Stimulated activated naive CD4-positive, alpha-beta T cell treated with Interleukin-2 at 50 U/mL for 16 hours (primary cell): ENCODE measurements around the gene ECPAS.
"Not testable (repeated sequence)": the region's sequence is repeated elsewhere in the genome, so short reads cannot be mapped to it uniquely, and the experiment has no call there.

ENCODE experiments used
- DNase-seq: peaks from one replicate; lab custom pipeline; 2025; lab: John Stamatoyannopoulos, UW

Gene ECPAS

DNA sequence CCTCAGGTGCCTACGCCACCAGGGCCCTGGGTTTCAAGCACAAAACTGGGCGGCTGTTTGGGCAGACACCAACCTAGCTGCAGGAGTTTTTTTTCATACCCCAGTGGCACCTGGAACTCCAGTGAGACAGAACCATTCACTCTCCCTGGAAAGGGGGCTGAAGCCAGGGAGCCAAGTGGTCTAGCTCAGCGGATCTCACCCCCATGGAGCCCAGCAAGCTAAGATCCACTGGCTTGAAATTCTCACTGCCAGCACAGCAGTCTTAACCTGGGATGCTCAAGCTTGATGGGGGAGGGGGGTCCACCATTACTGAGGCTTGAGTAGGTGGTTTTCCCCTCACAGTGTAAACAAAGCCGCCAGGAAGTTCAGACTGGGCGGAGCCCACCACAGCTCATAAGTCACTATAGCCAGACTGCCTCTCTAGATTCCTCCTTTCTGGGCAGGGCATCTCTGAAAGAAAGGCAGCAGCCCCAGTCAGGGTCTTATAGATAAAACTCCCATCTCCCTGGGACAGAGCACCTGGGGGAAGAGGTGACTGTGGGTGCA, 149.8 kb downstream of the ECPAS start:
- DNase-seq, result not testable (repeated sequence)

DNA sequence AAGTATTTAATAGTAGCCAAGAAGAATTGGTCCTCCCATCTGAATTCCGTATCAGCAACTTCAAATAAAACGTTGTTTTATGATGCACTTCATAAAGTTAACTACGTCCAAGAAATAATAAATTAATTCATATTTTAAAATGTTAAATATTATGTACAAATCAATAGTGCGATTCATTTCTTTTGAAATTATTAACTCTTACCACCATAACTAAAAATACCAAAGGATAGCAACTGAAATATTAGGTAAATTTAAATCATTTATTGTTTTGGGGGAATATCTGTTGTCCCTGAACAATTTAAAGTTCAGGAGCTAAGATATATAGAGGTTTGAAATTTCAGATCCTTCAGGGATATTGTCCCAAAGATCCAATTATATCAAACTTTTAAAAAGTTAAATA, 154.1 kb downstream of the ECPAS start, which contains the start of gene OR2K2:
OR2K2 (minus strand) TSS at position 101 of the 400 bp plus-strand sequence. CDS start 1,791 bp downstream, outside the sequence.
- DNase-seq, result no peak

GRCh38 chr9:111320631-111321030, 163.6 kb downstream of the ECPAS start:
- no peak for DNase-seq

DNA sequence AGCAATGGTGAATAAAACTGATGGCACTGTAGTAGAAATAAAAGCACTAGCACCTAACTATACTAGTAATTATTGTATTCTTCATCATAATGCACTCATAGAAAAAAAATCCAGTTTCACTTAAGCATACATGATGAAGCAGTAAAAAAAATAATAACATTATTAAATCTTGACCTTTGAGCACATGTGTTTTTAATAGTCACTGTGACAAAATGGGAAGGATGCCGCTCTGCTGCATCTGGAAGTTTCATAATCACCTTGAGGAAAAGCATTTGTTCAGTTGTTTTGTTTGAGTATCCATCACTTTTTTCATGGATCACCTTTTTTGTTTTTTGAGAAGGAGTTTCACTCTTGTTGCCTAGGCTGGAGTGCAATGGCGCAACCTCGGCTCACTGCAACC, 167.4 kb downstream of the ECPAS start:
- DNase-seq, result no peak
